ENCODE data around the gene ZNF174. TPM values are rescaled to one million over a fixed set of nuclear protein-coding genes. Genes with fewer than 3 reads are reported as not detected.

The ZNF174 gene
- total RNA-seq, 6 donors from 2014 or later = 9.0 to 30.4 (median 10.6) TPM

DNA sequence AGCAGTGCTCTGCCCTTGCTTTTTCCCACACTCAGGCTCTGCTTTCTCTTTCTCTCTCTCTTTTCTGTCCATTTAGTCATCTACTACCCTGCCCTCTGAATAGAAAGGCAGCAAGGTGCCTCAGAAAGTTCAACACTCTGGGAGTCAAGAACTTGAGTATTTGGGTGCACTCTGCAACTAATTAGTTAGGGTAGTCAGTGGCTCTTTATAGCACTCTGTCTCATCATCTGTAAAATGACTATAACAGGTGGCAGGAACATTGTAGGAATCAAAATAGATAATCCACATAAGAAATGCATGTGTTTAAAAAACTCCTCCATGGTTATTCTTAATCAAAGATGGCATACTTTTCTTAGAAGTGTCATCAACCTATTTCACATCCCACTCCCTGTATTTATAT is 38.1 kb upstream of the ZNF174 start:
- ATAC-seq (ENCODE audit: low FRiP score in 2 of 2) = no peak
- H3K27me3 ChIP-seq = no peaks in the 10 kb centered on the region
- no peak for DNase-seq
- H3K4me3 ChIP-seq = no peak overlapping the region
- TF ChIP-seq, protein P1, sequence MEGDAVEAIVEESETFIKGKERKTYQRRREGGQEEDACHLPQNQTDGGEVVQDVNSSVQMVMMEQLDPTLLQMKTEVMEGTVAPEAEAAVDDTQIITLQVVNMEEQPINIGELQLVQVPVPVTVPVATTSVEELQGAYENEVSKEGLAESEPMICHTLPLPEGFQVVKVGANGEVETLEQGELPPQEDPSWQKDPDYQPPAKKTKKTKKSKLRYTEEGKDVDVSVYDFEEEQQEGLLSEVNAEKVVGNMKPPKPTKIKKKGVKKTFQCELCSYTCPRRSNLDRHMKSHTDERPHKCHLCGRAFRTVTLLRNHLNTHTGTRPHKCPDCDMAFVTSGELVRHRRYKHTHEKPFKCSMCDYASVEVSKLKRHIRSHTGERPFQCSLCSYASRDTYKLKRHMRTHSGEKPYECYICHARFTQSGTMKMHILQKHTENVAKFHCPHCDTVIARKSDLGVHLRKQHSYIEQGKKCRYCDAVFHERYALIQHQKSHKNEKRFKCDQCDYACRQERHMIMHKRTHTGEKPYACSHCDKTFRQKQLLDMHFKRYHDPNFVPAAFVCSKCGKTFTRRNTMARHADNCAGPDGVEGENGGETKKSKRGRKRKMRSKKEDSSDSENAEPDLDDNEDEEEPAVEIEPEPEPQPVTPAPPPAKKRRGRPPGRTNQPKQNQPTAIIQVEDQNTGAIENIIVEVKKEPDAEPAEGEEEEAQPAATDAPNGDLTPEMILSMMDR (IDR thresholded peaks at IDR 0.05) = no peak
- no peaks in the 10 kb centered on the region for H3K36me3 ChIP-seq
- H3K27ac ChIP-seq = no peak overlapping the region
- peaks cover 0 to 28% (median 18%) of the 10 kb centered on the region in 4 donors for H3K9me3 ChIP-seq
- H3K4me1 ChIP-seq = peaks cover 0 to 9% (median 0%) of the 10 kb centered on the region in 4 donors

DNA sequence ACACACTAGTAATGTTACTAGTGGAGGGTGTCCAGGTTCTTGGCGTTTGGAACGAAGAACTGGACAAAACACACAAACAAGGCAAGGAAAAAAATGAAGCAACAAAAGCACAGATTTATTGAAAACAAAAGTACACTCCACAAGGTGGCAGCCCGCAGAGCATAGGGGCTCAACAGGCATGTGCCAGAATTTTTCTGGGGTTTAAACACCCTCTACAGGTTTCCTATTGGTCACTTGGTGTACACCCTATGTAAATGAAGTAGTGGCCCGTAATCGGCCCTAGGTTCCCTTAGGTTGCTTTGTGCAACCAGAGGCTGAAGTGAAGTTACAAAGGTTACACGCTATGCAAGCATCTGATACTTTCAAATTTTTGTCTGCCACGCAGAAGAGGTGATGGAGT is 37.2 kb upstream of the ZNF174 start:
- TF ChIP-seq POLR2A (IDR thresholded peaks at IDR 0.05) = no peak
- TF ChIP-seq EP300 (IDR thresholded peaks at IDR 0.05) = no peak
- TF ChIP-seq, protein P1 (IDR thresholded peaks at IDR 0.05) = no peak
- no peak for TF ChIP-seq POLR2AphosphoS5 (IDR thresholded peaks at IDR 0.05)
- Histone ChIP-seq H3K4me1 (peaks cover 0 to 9% (median 0%) of the 10 kb centered on the region in 4 donors), H3K9me3 (peaks cover 4 to 28% (median 18%) of the 10 kb centered on the region in 4 donors), H3K36me3 (no peaks in the 10 kb centered on the region), H3K27ac (no peak overlapping the region), H3K27me3 (no peaks in the 10 kb centered on the region), H3K4me3 (no peak overlapping the region)
- ATAC-seq (ENCODE audit: low FRiP score in 2 of 2) (no peak), DNase-seq (no peak)
- 92 to 95% methylated on average over 7 of the region's 7 CpGs for WGBS, 2 donors

DNA sequence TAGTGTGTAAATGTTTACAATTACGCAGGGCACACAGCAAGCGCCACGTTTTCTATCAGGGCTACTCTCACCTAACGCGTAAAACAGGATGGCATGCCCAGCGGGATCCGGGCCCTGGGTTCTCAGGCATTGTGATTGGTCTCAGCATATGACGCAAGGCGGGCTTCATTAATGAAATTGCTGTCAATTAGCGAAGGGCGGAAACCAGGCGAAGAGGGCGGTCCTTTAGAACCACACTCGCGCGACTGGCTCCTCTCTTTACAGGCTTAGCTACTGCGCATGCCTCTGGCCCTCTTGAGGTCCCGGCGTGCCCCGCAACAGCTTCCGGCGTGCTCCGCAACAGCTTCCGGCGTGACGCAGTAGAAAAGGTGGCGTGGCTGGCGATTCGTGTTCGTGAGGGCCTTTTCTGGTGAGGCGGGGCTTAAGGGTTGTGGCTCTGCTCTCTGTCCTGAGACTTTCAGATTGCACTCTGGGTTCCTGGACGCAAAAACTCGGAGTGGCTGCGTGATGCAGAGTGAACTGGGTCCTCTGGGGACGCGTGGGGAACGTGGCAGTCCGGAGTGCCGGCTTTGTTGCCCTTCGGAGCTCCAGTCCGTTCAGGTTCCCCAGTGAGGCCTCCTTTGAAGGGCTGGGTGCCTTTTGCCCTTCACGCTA is 36.1 kb upstream of the ZNF174 start:
- 23 to 26% methylated on average over 16 to 39 of the region's 42 CpGs for WGBS, 2 donors
- Histone ChIP-seq H3K27ac (peak overlapping the region; percentile 70 to 80 (median 75)), H3K4me3 (peak overlapping the region in 3 of 4 donors; percentile 40 to 57 (median 42)), H3K27me3 (no peaks in the 10 kb centered on the region), H3K9me3 (peaks cover 8 to 28% (median 18%) of the 10 kb centered on the region in 4 donors), H3K36me3 (no peaks in the 10 kb centered on the region), H3K4me1 (peaks cover 0 to 9% (median 0%) of the 10 kb centered on the region in 4 donors)
- peak; percentile 83 to 91 for ATAC-seq (ENCODE audit: low FRiP score in 2 of 2)
- peak; percentile 75 to 91 for DNase-seq
- no peak for TF ChIP-seq EP300 (IDR thresholded peaks at IDR 0.05)
- TF ChIP-seq POLR2AphosphoS5 (IDR thresholded peaks at IDR 0.05) = peak; percentile 20 to 70
- peak in 1 of 4 donors; percentile 37 for TF ChIP-seq POLR2A (IDR thresholded peaks at IDR 0.05)

DNA sequence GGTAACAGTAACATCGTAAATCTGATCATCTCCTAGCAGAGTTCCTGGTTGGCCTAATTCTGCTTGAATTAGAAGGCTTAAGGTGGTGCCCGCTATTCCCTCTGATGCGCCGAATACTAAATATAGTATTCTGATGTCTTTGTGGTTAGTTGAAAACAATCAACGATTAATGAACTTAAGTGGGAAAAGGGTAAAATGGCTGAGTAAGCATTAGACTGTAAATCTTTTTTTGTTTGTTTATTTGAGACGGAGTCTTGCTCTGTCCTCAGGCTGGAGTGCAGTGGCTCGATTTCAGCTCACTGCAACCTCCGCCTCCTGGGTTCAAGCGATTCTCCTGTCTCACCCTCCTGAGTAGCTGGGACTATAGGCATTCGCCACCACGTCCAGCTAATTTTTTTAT is 31.9 kb upstream of the ZNF174 start:
- TF ChIP-seq, protein P1 (IDR thresholded peaks at IDR 0.05) = no peak
- TF ChIP-seq EP300 (IDR thresholded peaks at IDR 0.05) = no peak
- no peak for TF ChIP-seq POLR2AphosphoS5 (IDR thresholded peaks at IDR 0.05)
- no peak for TF ChIP-seq POLR2A (IDR thresholded peaks at IDR 0.05)
- 90 to 95% methylated on average over 11 of the region's 11 CpGs for WGBS, 2 donors
- H3K4me3 ChIP-seq = no peak overlapping the region
- H3K4me1 ChIP-seq = peaks cover 0 to 9% (median 0%) of the 10 kb centered on the region in 4 donors
- no peaks in the 10 kb centered on the region for H3K27me3 ChIP-seq
- H3K36me3 ChIP-seq = no peaks in the 10 kb centered on the region
- ATAC-seq (ENCODE audit: low FRiP score in 2 of 2) (no peak), DNase-seq (no peak)
- H3K9me3 ChIP-seq = peaks cover 8 to 31% (median 24%) of the 10 kb centered on the region in 4 donors
- H3K27ac ChIP-seq = no peak overlapping the region

DNA sequence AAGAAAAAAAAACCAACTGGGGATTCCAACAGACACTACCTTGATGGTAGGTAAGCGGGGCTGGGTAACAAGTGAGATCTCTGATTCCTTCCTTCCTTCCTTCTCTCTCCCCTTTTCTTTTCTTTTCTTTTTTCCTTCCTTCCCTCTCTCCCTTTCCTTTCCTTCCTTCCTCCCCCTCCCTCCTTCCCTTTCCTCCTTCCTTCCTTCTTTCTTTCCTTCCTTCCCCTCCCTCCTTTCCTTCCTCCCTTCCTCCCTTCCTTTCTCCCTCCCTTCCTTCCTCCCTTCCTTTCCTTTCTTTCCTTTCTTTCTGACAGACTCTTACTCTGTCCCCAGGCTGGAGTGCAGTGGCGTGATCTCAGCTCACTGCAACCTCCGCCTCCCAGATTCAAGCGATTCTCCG is 25.3 kb upstream of the ZNF174 start:
- TF ChIP-seq, protein P1 (IDR thresholded peaks at IDR 0.05) = no peak

More for the DNA sequence above, 25.3 kb upstream of the ZNF174 start:
- peaks cover 25 to 72% (median 64%) of the 10 kb centered on the region in 4 donors for H3K9me3 ChIP-seq
- H3K36me3 ChIP-seq = no peaks in the 10 kb centered on the region
- DNase-seq (no peak), ATAC-seq (ENCODE audit: low FRiP score in 2 of 2) (no peak)
- no peak overlapping the region for H3K27ac ChIP-seq
- no peaks in the 10 kb centered on the region for H3K27me3 ChIP-seq
- no peaks in the 10 kb centered on the region for H3K4me1 ChIP-seq
- 90 to 96% methylated on average over 5 of the region's 5 CpGs for WGBS, 2 donors
- no peak overlapping the region for H3K4me3 ChIP-seq

Measured in upper lobe of left lung (tissue), 6 donors.